GM12892 (cell line): ENCODE data around the gene TCP11L2.

Experiments
- POLR2A ChIP-seq: IDR thresholded peaks from 2 replicates; pipeline ENCODE4 v1.6.1; 2011; ENCODE audit warnings: low read depth, low read length, control low read depth
- POLR2AphosphoS5 ChIP-seq: IDR thresholded peaks from 2 replicates; pipeline ENCODE4 v1.6.1; 2011; ENCODE audit warnings: low read depth, low read length, control low read depth
- TAF1 ChIP-seq: IDR thresholded peaks from 2 replicates; pipeline ENCODE4 v1.6.1; 2011; ENCODE audit warnings: low read depth, mild to moderate bottlenecking, control low read depth, low read length, borderline replicate concordance

GRCh38 chr12:106255493-106255892, 47.0 kb upstream of the TCP11L2 start:
- no peak for TF ChIP-seq POLR2A
- TF ChIP-seq TAF1: no peak
- TF ChIP-seq POLR2AphosphoS5: no peak
